Measurements from ENCODE around the gene DAZL. TPM values are rescaled to one million over a fixed set of nuclear protein-coding genes. Genes with fewer than 3 reads are reported as not detected.
"Not testable (repeated sequence)": the region's sequence is repeated elsewhere in the genome, so short reads cannot be mapped to it uniquely, and the experiment has no call there.

Gene DAZL, protein sequence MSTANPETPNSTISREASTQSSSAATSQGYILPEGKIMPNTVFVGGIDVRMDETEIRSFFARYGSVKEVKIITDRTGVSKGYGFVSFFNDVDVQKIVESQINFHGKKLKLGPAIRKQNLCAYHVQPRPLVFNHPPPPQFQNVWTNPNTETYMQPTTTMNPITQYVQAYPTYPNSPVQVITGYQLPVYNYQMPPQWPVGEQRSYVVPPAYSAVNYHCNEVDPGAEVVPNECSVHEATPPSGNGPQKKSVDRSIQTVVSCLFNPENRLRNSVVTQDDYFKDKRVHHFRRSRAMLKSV
- not detected for total RNA-seq

DNA sequence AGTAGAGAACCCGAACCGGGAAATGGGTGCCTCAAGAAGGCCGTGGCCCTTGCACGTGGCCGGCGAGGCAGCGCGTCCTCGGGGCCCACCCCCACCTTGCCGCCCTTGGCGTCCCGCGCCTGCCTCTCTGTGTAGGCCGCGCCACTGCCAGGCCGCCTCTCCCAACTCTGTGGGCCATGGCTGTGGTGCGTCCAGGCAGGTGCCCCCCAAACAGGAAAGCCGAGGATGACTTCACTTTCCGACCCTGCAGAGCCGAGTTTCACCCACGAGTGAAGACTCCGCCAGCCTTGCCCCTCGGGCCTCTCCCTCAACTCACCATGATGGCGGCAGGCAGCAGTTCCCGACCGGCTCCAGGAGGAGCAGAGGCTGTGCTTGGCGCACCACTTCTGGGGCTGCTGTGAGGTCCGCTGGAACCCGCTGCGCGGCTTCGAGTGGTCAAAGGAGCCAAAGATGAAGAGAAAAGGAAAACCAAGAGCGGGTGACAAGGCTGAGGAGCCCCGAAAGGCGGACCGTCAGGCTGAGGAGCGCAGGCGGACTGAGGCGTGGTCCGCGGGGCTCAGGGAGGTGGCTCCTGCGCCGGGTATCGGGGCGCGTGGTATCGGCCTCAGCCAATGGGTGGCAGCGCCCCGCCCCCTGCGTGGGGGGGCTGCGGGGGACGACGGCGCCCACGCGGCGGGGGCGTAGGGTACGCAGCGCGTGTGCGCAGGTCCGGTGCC lies at the start of gene DAZL:
Gene DAZL (minus strand): TSS at position 537 of the 716 bp plus-strand sequence. CDS start 218 bp downstream, at position 319.
- no peak within 1 kb of the TSS for H3K27ac Mint-ChIP-seq
- ChIA-PET CTCF (no interaction called here), POLR2A (no interaction called here)
- no peak for DNase-seq
- intact Hi-C loops (cut with micrococcal nuclease) = loop anchor here (5.0 to 10.0 kb wide), 2 partner anchors 807 to 1240 kb away; no protein-coding TSS in a partner anchor
- peaks cover 7% of the 10 kb centered on the region for H3K27me3 Mint-ChIP-seq
- no peak within 1 kb of the TSS for H3K4me3 Mint-ChIP-seq
- H3K36me3 Mint-ChIP-seq = no peaks in the 10 kb centered on the region
- H3K9me3 Mint-ChIP-seq = no peaks in the 10 kb centered on the region
- H3K4me1 Mint-ChIP-seq (ENCODE audit: low read depth) = peaks cover 10% of the 10 kb centered on the region

DNA sequence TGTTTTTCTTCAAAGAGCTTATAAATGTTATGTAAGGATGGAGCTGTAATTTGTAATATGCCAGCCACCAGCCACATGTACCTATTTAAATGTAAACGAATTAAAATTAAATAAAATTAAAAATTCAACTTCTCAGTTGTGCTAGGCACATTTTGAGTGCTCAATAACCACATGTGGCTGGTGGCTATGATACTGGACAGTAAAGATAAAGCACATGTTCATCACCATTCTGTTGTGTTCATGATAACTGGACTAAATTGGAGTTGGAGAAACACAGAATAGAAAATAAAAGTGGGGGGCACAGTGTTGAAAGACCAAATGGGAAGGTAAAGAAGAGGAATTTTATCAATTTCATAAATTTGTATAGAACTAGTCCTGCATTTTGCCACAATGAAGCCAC lies 49.8 kb upstream of the DAZL start:
- DNase-seq = no peak
- H3K27me3 Mint-ChIP-seq = no peaks in the 10 kb centered on the region
- H3K4me3 Mint-ChIP-seq = no peak overlapping the region
- intact Hi-C loops (cut with micrococcal nuclease) = no loop called here
- H3K9me3 Mint-ChIP-seq = no peaks in the 10 kb centered on the region
- H3K27ac Mint-ChIP-seq = no peak overlapping the region
- CTCF ChIA-PET = no interaction called here
- H3K36me3 Mint-ChIP-seq = no peaks in the 10 kb centered on the region
- no peaks in the 10 kb centered on the region for H3K4me1 Mint-ChIP-seq (ENCODE audit: low read depth)
- POLR2A ChIA-PET = no interaction called here

DNA sequence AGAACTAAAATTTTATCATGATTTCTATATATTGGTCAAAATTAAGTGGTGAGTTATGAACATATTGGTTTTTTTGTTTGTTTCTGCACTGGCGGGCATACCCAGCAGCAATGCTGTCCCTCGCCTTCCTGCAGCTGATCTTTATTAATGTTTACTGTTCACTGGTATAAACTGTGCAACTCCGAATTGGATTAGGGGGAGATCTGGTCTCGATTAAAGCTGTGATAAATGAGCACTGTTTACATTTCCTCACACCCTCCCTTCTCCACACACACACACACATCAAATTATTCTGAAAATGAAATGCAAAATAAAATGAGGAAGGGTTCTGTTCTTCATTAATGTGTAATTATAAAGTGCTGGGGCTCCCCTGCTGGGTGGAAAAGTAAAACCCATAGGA lies 48.5 kb upstream of the DAZL start:
- Mint-ChIP-seq H3K9me3 (no peaks in the 10 kb centered on the region), H3K4me3 (no peak overlapping the region)
- intact Hi-C loops (cut with micrococcal nuclease) = no loop called here

GRCh38 chr3:16647668-16648067 lies 42.4 kb upstream of the DAZL start:
- Mint-ChIP-seq H3K27ac (no peak overlapping the region), H3K27me3 (peaks cover 2% of the 10 kb centered on the region), H3K9me3 (no peaks in the 10 kb centered on the region), H3K4me3 (no peak overlapping the region), H3K36me3 (no peaks in the 10 kb centered on the region), H3K4me1 (ENCODE audit: low read depth) (no peaks in the 10 kb centered on the region)
- intact Hi-C loops (cut with micrococcal nuclease) = no loop called here
- DNase-seq = no peak
- POLR2A ChIA-PET = no interaction called here
- CTCF ChIA-PET = no interaction called here

More for the DNA sequence above, 48.5 kb upstream of the DAZL start:
- Mint-ChIP-seq H3K36me3 (no peaks in the 10 kb centered on the region), H3K27me3 (no peaks in the 10 kb centered on the region), H3K27ac (no peak overlapping the region), H3K4me1 (ENCODE audit: low read depth) (no peaks in the 10 kb centered on the region)
- no peak for DNase-seq
- CTCF ChIA-PET = no interaction called here
- POLR2A ChIA-PET = no interaction called here

- no peak overlapping the region for H3K4me3 Mint-ChIP-seq
- H3K27me3 Mint-ChIP-seq = peaks cover 2% of the 10 kb centered on the region
These were observed 34.6 kb upstream of the DAZL start for GRCh38 chr3:16639806-16640205.

GRCh38 chr3:16633948-16634347 lies 28.7 kb upstream of the DAZL start:
- Mint-ChIP-seq H3K4me3 (no peak overlapping the region), H3K27ac (no peak overlapping the region), H3K4me1 (ENCODE audit: low read depth) (no peaks in the 10 kb centered on the region), H3K9me3 (no peaks in the 10 kb centered on the region), H3K27me3 (no peaks in the 10 kb centered on the region), H3K36me3 (no peaks in the 10 kb centered on the region)
- no peak for DNase-seq
- intact Hi-C loops (cut with micrococcal nuclease) = no loop called here
- ChIA-PET CTCF (no interaction called here), POLR2A (no interaction called here)

More at GRCh38 chr3:16639806-16640205, 34.6 kb upstream of the DAZL start:
- POLR2A ChIA-PET = no interaction called here
- H3K9me3 Mint-ChIP-seq = no peaks in the 10 kb centered on the region
- H3K27ac Mint-ChIP-seq = no peak overlapping the region
- no peaks in the 10 kb centered on the region for H3K4me1 Mint-ChIP-seq (ENCODE audit: low read depth)
- no peaks in the 10 kb centered on the region for H3K36me3 Mint-ChIP-seq
- CTCF ChIA-PET = no interaction called here
- DNase-seq = no peak
- intact Hi-C loops (cut with micrococcal nuclease) = no loop called here

GRCh38 chr3:16632395-16632794 lies 27.2 kb upstream of the DAZL start:
- no peak for DNase-seq
- H3K9me3 Mint-ChIP-seq = no peaks in the 10 kb centered on the region
- H3K4me3 Mint-ChIP-seq = no peak overlapping the region
- intact Hi-C loops (cut with micrococcal nuclease) = no loop called here
- no peaks in the 10 kb centered on the region for H3K36me3 Mint-ChIP-seq
- H3K27me3 Mint-ChIP-seq = no peaks in the 10 kb centered on the region
- H3K4me1 Mint-ChIP-seq (ENCODE audit: low read depth) = no peaks in the 10 kb centered on the region
- no peak overlapping the region for H3K27ac Mint-ChIP-seq
- POLR2A ChIA-PET = no interaction called here
- CTCF ChIA-PET = no interaction called here

DNA sequence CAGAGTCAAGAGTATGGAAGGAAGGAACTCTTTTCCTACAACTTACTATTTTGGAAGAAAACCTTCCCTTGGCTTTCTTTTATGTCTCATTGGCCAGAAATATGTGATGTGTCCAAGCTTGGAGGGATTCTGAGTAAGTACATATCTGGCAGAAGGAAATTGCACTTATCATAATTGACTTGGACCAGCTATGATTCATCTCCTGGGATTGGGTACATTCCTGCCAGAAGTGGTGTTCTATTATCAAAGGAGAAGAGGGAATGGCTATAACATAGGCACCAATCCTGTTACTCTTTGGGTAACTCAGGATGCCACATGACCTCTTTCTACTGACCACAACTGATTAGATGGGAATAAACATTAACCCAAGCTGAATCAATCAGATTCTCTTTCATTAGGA lies 13.5 kb upstream of the DAZL start:
- intact Hi-C loops (cut with micrococcal nuclease) = no loop called here
- no peak overlapping the region for H3K4me3 Mint-ChIP-seq
- H3K36me3 Mint-ChIP-seq = peaks cover 6% of the 10 kb centered on the region
- H3K27me3 Mint-ChIP-seq = no peaks in the 10 kb centered on the region
- ChIA-PET POLR2A (no interaction called here), CTCF (interaction anchor here (1.1 kb wide), 1 partner anchor 18 kb away, joined by 3 read pairs; no protein-coding TSS in a partner anchor)
- DNase-seq = no peak
- H3K4me1 Mint-ChIP-seq (ENCODE audit: low read depth) = no peaks in the 10 kb centered on the region
- H3K27ac Mint-ChIP-seq = no peak overlapping the region
- H3K9me3 Mint-ChIP-seq = peaks cover 18% of the 10 kb centered on the region

- POLR2A ChIA-PET; H3K27ac Mint-ChIP-seq; CTCF ChIA-PET; H3K27me3 Mint-ChIP-seq; H3K36me3 Mint-ChIP-seq; intact Hi-C loops (cut with micrococcal nuclease); H3K4me1 Mint-ChIP-seq (ENCODE audit: low read depth); DNase-seq; H3K4me3 Mint-ChIP-seq: not testable (repeated sequence)
- peaks cover 18% of the 10 kb centered on the region for H3K9me3 Mint-ChIP-seq
These were observed 11.9 kb upstream of the DAZL start for GRCh38 chr3:16617155-16617554.

DNA sequence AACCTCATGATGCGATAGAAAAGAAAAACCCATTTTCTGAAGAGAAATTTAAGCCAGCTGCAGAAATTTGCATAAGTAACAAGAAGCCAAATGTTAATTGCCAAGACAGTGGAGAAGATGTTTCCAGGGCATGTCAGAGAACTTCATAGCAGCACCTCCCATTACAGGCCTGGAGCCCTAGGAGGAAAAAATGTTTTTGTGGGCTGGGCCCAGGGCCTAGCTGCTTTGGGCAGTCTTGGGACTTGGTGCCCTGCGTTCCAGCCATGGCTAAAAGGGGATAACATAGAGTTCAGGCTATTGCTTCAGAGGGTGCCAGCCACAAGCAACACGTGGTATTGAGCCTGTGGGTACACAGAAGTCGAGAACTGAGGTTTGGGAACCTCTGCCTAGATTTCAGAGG lies 10.9 kb upstream of the DAZL start:
- ChIA-PET CTCF (no interaction called here), POLR2A (no interaction called here)
- no peak overlapping the region for H3K4me3 Mint-ChIP-seq

DNA sequence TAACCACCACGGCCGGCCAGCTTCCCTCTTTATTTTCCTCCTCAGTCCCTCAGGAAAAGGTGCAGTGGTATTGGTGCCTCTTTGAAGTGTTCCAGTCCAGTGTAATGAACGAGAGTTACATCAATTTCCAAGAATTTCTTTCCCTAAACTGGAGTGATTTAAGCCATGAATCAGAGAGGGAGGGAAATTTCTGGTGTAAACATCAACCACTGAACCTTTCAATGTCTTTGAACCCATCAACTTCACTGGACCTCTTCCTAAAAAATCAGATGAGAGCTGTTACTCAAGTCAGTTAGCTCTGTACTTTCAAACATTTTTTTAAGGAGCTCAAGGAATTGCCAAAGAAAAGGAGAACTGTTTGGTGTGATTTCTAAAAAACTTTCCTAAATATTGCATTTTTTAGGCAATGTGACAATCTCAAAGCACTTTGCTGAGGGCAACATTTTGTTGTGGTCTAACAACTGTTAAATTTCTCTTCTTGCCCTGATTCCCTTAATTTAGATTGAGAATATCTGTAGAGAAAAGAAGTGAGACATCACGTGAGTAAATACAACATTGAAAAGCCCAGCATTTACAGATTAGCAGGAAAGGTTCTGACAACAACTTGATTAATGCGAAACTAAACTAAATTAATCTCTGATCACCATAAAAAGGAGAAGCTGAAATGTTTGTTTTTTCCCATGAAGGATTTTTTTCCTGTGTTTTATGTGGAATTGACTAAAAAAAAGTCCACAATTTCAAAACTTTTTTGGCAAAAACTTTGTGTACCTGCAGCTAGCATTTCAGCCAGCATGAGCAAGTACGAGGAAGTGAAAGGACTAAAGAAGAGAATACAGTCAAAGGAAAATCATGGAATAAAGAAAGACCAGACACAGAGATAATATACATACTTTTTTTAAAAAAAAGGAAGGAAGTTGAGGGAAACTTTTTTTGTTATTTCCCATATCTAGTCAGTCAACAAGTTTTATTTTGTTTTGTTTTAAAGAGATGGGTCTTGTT lies 9.1 kb upstream of the DAZL start:
- POLR2A ChIA-PET = no interaction called here
- H3K4me3 Mint-ChIP-seq = no peak overlapping the region
- no peaks in the 10 kb centered on the region for H3K4me1 Mint-ChIP-seq (ENCODE audit: low read depth)
- no peak overlapping the region for H3K27ac Mint-ChIP-seq
- intact Hi-C loops (cut with micrococcal nuclease) = no loop called here
- DNase-seq = no peak
- peaks cover 18% of the 10 kb centered on the region for H3K9me3 Mint-ChIP-seq
- CTCF ChIA-PET = no interaction called here
- peaks cover 6% of the 10 kb centered on the region for H3K36me3 Mint-ChIP-seq
- peaks cover 2% of the 10 kb centered on the region for H3K27me3 Mint-ChIP-seq

More for the DNA sequence above, 10.9 kb upstream of the DAZL start:
- H3K27ac Mint-ChIP-seq = no peak overlapping the region
- peaks cover 6% of the 10 kb centered on the region for H3K36me3 Mint-ChIP-seq
- H3K27me3 Mint-ChIP-seq = no peaks in the 10 kb centered on the region
- intact Hi-C loops (cut with micrococcal nuclease) = no loop called here
- peaks cover 18% of the 10 kb centered on the region for H3K9me3 Mint-ChIP-seq
- no peaks in the 10 kb centered on the region for H3K4me1 Mint-ChIP-seq (ENCODE audit: low read depth)
- no peak for DNase-seq

GRCh38 chr3:16609927-16610580 lies 4.8 kb upstream of the DAZL start:
- Mint-ChIP-seq H3K27ac (no peak overlapping the region), H3K36me3 (no peaks in the 10 kb centered on the region), H3K4me1 (ENCODE audit: low read depth) (peaks cover 7% of the 10 kb centered on the region), H3K9me3 (no peaks in the 10 kb centered on the region), H3K4me3 (no peak overlapping the region), H3K27me3 (peaks cover 2% of the 10 kb centered on the region)
- intact Hi-C loops (cut with micrococcal nuclease) = loop anchor here (10.0 kb wide), 1 partner anchor 1235 kb away; no protein-coding TSS in a partner anchor
- ChIA-PET CTCF (interaction anchor here (0.6 to 4.0 kb wide), 4 partner anchors 9 to 655 kb away, joined by 3 to 17 read pairs (median 4); no protein-coding TSS in a partner anchor), POLR2A (no interaction called here)
- DNase-seq = no peak
